ENCODE results near the gene KBTBD13.

- no peak for TF ChIP-seq POLR2AphosphoS5 (IDR thresholded peaks at IDR 0.05)
- TF ChIP-seq CTCF (IDR thresholded peaks at IDR 0.05), result no peak
These were observed 26.3 kb upstream of the KBTBD13 start for GRCh38 chr15:65050270-65050669.
